PC-3 (cell line): ENCODE results near the gene EFCAB9. TPM values are rescaled to one million over a fixed set of nuclear protein-coding genes. Genes with fewer than 3 reads are reported as not detected.

Experiments
- ATAC-seq: fragments of 200-7000 bp; cut with Tn5 transposase; 2 replicates; pipeline ENCODE4 v1.9.1; 2020; ENCODE audit warnings: mild to moderate bottlenecking, moderate library complexity
- BruUV-seq: library from RNA; stranded (reverse); fragments of 400-500 nt; replicated peaks from 2 replicates; lab custom pipeline; 2021; lab: Mats Ljungman, UMichigan
- CTCF ChIA-PET: fragments of 300-600 bp; sonication (Branson Sonifier 250); formaldehyde crosslinking; loops from one replicate; lab custom pipeline; 2022; ENCODE audit warnings: antibody characterized with exemption; lab: Charles Lee
- POLR2A ChIA-PET: fragments of 300-600 bp; sonication (Branson Sonifier 250); formaldehyde crosslinking; loops from one replicate; lab custom pipeline; 2022; ENCODE audit warnings: antibody characterized with exemption; ENCODE audit not compliant: unreplicated experiment; lab: Charles Lee
- DNase-seq: peaks from one replicate; pipeline ENCODE4 v3.0.0-alpha.2; 2015
- H2AFZ ChIP-seq: fragments of 300-600 bp; sonication (generic); 2 replicates; pipeline ENCODE4 v1.6.0; 2016; ENCODE audit warnings: antibody characterized with exemption, low read length
- H3F3A ChIP-seq: fragments of 300-600 bp; sonication (generic); one replicate; pipeline ENCODE4 v1.6.0; 2017; ENCODE audit warnings: antibody characterized with exemption, low read length, control low read depth, mild to moderate bottlenecking; ENCODE audit not compliant: unreplicated experiment
- H3K27ac ChIP-seq: fragments of 300-600 bp; sonication (generic); 2 replicates; pipeline ENCODE4 v1.5.1; 2016; ENCODE audit warnings: mild to moderate bottlenecking, low read length
- H3K27me3 ChIP-seq: fragments of 300-600 bp; sonication (generic); 2 replicates; pipeline ENCODE4 v1.6.1; 2016; ENCODE audit warnings: low read length, mixed read lengths
- H3K36me3 ChIP-seq: fragments of 300-600 bp; sonication (generic); 2 replicates; pipeline ENCODE4 v1.6.1; 2016; ENCODE audit warnings: low read depth, mixed run types, low read length, mixed read lengths
- H3K4me1 ChIP-seq: fragments of 300-600 bp; sonication (generic); 2 replicates; pipeline ENCODE4 v1.5.1; 2016; ENCODE audit warnings: low read length; ENCODE audit not compliant: insufficient read depth
- H3K4me2 ChIP-seq: fragments of 300-600 bp; sonication (generic); 2 replicates; pipeline ENCODE4 v1.6.0; 2016; ENCODE audit warnings: low read length
- H3K4me3 ChIP-seq: fragments of 300-600 bp; sonication (generic); 2 replicates; pipeline ENCODE4 v1.5.1; 2016; ENCODE audit warnings: mild to moderate bottlenecking, low read length, mixed read lengths
- H3K79me2 ChIP-seq: fragments of 300-600 bp; sonication (generic); 2 replicates; pipeline ENCODE4 v1.6.1; 2017; ENCODE audit warnings: low read length, mixed read lengths
- H3K9ac ChIP-seq: fragments of 300-600 bp; sonication (generic); 2 replicates; pipeline ENCODE4 v1.6.0; 2016; ENCODE audit warnings: mild to moderate bottlenecking, low read length
- H3K9me2 ChIP-seq: fragments of 300-600 bp; sonication (generic); replicated peaks from 2 replicates; pipeline ENCODE4 v1.6.1; 2016; ENCODE audit warnings: mixed run types, low read length, mixed read lengths
- H3K9me3 ChIP-seq: fragments of 300-600 bp; sonication (generic); 2 replicates; pipeline ENCODE4 v1.6.1; 2016; ENCODE audit warnings: low read length, mixed read lengths
- H4K20me1 ChIP-seq: fragments of 300-600 bp; sonication (generic); 2 replicates; pipeline ENCODE4 v1.6.1; 2016; ENCODE audit warnings: low read length, mixed read lengths
- EZH2 ChIP-seq: fragments of 300-600 bp; sonication (generic); IDR thresholded peaks from one replicate; pipeline ENCODE4 v1.6.1; 2017; ENCODE audit warnings: antibody characterized with exemption, mild to moderate bottlenecking, low read length; ENCODE audit not compliant: unreplicated experiment
- EZH2phosphoT487 ChIP-seq: fragments of 300-600 bp; sonication (generic); IDR thresholded peaks from 2 replicates; pipeline ENCODE4 v1.6.1; 2018; ENCODE audit warnings: mild to moderate bottlenecking, antibody characterized with exemption, low read length, borderline replicate concordance
- intact Hi-C: fragments of 100-400 bp; cut with micrococcal nuclease; formaldehyde crosslinking; loops from 2 replicates; pipeline ENCODE4 v1.9.0; 2023
- total RNA-seq: library from RNA; depleted of rRNA; stranded (reverse); fragments of >200 nt; gene quantifications from 2 replicates; pipeline ENCODE4 v1.2.3, GENCODE V29; 2014
- TF ChIP-seq, protein P1 (sequence below): fragments of 300-600 bp; sonication (generic); conservative IDR thresholded peaks from 2 replicates; pipeline ENCODE4 v1.5.1; 2017; ENCODE audit warnings: antibody characterized with exemption, low read depth, mild to moderate bottlenecking, low read length

The EFCAB9 gene
- total RNA-seq, 1 experiment from 2014 or later = not detected

DNA sequence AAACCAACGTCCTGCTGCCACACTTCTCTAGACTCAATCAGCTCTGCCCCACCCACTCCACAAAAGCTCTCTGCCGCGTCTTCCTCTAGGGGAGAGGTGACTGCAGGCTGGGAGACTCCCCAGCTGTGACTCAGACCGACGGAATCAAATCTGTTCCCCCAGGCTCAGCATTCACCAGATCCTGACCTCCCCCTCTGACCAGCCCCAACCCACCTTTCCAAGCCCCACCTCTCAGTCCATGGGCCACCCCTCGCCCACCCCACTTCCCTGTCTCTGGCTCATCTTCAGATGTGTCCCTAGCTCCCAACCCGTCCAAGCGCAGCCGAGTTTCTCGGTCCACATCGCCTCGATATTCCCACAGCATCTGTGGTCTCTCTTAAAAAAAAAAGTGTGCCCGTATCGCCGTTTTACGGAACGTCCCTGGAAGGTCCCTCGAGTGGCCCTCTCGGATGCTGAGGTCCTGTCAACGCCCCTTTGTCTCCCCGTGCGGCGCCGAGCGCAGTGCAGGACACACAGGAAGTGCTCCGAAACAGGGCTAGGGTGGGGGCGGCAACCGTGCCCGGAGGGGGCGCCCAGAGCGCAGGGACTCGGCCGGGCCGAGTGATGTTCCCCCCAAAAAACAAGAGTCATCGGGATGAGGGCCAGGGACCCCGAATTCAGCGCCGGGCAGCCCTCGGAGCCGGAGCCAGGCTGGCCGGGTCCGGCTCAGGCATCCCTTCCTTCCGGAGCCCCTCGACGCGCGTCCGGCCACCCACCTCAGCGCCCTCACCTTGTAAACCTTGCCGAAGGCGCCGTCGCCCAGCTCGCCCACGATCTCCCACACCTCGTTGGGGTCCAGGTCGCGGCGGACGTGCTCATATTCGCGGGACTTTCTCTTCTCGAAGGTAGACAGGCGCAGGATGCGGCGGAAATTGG lies 6.6 kb upstream of the EFCAB9 start:
- Histone ChIP-seq H3K27ac (peak overlapping the region; percentile 82), H3F3A (no peaks in the 10 kb centered on the region), H3K79me2 (peaks cover 53% of the 10 kb centered on the region), H3K27me3 (no peaks in the 10 kb centered on the region), H3K36me3 (no peaks in the 10 kb centered on the region), H3K4me2 (peak overlapping the region; percentile 87), H4K20me1 (no peaks in the 10 kb centered on the region), H3K9me2 (no peaks in the 10 kb centered on the region), H3K4me3 (peak overlapping the region; percentile 98), H3K9ac (peak overlapping the region; percentile 84), H2AFZ (peak overlapping the region; percentile 99), H3K9me3 (no peaks in the 10 kb centered on the region), H3K4me1 (peaks cover 20% of the 10 kb centered on the region)
- intact Hi-C loops = loop anchor here (1.0 to 10.0 kb wide), 5 partner anchors 80 to 273 kb away; partner anchors contain the start of genes FBXW11 and UBTD2
- CTCF ChIA-PET = interaction anchor here (0.6 to 2.4 kb wide), 3 partner anchors 17 to 80 kb away, joined by 3 to 12 read pairs (median 4); no protein-coding TSS in a partner anchor
- ATAC-seq (peak; percentile 52), DNase-seq (peak; percentile 91)
- no peak for TF ChIP-seq EZH2
- no peak for TF ChIP-seq EZH2phosphoT487
- TF ChIP-seq, protein P1, sequence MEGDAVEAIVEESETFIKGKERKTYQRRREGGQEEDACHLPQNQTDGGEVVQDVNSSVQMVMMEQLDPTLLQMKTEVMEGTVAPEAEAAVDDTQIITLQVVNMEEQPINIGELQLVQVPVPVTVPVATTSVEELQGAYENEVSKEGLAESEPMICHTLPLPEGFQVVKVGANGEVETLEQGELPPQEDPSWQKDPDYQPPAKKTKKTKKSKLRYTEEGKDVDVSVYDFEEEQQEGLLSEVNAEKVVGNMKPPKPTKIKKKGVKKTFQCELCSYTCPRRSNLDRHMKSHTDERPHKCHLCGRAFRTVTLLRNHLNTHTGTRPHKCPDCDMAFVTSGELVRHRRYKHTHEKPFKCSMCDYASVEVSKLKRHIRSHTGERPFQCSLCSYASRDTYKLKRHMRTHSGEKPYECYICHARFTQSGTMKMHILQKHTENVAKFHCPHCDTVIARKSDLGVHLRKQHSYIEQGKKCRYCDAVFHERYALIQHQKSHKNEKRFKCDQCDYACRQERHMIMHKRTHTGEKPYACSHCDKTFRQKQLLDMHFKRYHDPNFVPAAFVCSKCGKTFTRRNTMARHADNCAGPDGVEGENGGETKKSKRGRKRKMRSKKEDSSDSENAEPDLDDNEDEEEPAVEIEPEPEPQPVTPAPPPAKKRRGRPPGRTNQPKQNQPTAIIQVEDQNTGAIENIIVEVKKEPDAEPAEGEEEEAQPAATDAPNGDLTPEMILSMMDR = no peak
- BruUV-seq = TSS peak; percentile 92
- POLR2A ChIA-PET = interaction anchor here (0.5 to 0.6 kb wide), 4 partner anchors 48 to 125 kb away, joined by 5 to 13 read pairs (median 10); no protein-coding TSS in a partner anchor

DNA sequence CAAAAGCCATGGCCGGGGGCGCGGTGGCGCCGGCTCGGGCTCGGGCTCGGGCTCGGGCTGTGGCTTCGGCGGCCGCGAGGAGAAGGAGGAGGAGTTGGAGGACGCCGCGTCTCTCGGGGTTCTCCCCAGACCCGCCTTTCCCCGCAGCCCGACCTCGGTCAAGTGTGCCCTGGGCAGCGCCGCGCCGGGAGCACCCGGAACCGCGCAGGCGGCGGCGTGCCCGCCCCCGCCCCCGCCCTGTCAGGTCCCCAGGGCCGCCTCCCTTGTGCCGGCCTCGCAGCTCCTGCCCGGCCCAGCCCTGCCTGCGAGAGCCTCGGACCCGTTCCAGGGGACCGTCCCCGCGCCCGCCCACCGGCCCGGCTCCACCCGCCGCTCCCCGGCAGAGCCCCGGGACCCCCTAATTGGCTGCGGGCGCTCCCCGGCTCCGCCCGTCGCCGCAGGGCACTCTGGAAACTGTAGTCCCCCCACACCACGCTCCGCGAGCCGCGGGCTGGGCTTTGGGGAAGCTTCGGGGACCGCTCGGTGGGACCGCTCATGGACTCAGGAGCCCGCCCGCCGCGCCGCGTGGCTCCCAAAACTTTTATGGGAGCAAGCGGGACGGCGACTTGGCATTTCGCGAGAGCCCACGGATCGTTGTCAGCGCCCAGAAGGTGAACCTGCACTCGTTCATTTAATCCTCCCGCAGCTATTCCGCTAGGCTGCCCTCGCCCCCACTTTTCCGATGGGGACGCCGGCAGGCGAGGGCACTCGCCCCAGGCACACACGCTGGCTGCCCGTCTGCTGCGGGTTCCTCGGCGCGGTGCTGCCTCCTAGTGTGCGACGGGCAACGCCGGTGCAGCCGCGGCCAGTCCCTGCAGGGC lies 5.7 kb upstream of the EFCAB9 start, which contains the start of gene STK10:
Gene STK10 (minus strand): TSS at position 192 of the 860 bp plus-strand sequence. CDS start 182 bp downstream, at position 10.
- Histone ChIP-seq H3K27ac (peak within 1 kb of the TSS; percentile 82), H3K9me3 (no peaks in the 10 kb centered on the region), H3K9ac (peak within 1 kb of the TSS; percentile 84), H3K27me3 (no peaks in the 10 kb centered on the region), H3K36me3 (no peaks in the 10 kb centered on the region), H3K4me2 (peak within 1 kb of the TSS; percentile 87), H3K4me3 (peak within 1 kb of the TSS; percentile 98), H3K4me1 (peaks cover 20% of the 10 kb centered on the region), H3K9me2 (no peaks in the 10 kb centered on the region), H3F3A (no peaks in the 10 kb centered on the region), H3K79me2 (peaks cover 44% of the 10 kb centered on the region), H4K20me1 (no peaks in the 10 kb centered on the region), H2AFZ (peak within 1 kb of the TSS; percentile 99)
- ATAC-seq = peak; percentile 72
- TF ChIP-seq EZH2phosphoT487 = no peak
- no peak for TF ChIP-seq EZH2
- TF ChIP-seq, protein P1 = peak; percentile 86
- intact Hi-C loops = loop anchor here (1.0 to 10.0 kb wide), 5 partner anchors 81 to 273 kb away; partner anchors contain the start of genes FBXW11 and UBTD2
- ChIA-PET POLR2A (interaction anchor here (0.6 kb wide), 4 partner anchors 84 to 354 kb away, joined by 3 to 12 read pairs (median 7); no protein-coding TSS in a partner anchor), CTCF (interaction anchor here (0.6 to 2.4 kb wide), 8 partner anchors 11 to 105 kb away, joined by 3 to 12 read pairs (median 4); no protein-coding TSS in a partner anchor)
- BruUV-seq = no TSS peak
- peak; percentile 89 for DNase-seq
